ENCODE data around the gene BCL2L2.

DNA sequence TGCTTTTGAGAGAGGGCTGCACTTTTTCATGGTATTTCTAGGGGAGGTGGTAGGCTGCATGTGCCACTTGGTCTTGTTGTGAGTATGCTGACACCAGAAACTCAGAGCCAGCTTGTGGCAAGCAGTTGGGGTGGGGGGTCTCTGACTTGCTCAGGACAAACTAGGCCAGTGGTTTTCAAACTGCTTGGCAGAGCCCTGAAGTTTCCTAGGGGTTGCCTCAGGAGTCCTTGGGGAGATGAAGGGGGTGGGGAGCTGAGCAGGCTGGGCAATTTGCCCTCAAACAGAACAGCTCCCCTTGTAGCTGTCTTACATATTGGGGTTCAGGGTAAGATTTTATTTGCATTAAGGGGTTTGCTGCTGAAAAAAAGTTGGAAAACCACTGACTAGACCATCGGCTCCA is 3.9 kb downstream of the BCL2L2 start:
- TF ChIP-seq POLR2A (IDR thresholded peaks at IDR 0.05), result no peak
- TF ChIP-seq, protein P1, sequence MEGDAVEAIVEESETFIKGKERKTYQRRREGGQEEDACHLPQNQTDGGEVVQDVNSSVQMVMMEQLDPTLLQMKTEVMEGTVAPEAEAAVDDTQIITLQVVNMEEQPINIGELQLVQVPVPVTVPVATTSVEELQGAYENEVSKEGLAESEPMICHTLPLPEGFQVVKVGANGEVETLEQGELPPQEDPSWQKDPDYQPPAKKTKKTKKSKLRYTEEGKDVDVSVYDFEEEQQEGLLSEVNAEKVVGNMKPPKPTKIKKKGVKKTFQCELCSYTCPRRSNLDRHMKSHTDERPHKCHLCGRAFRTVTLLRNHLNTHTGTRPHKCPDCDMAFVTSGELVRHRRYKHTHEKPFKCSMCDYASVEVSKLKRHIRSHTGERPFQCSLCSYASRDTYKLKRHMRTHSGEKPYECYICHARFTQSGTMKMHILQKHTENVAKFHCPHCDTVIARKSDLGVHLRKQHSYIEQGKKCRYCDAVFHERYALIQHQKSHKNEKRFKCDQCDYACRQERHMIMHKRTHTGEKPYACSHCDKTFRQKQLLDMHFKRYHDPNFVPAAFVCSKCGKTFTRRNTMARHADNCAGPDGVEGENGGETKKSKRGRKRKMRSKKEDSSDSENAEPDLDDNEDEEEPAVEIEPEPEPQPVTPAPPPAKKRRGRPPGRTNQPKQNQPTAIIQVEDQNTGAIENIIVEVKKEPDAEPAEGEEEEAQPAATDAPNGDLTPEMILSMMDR (IDR thresholded peaks at IDR 0.05), result no peak
